Activated CD8-positive, alpha-beta memory T cell treated with anti-CD3 and anti-CD28 coated beads, Interleukin-2, amount 50 U/mL, for 24 hours (primary cell): Measurements from ENCODE around the gene CALCB.

Source experiments
- DNase-seq: peaks from one replicate; pipeline ENCODE4 v3.0.0-alpha.2; 2020; ENCODE audit errors: extremely low read depth

Gene CALCB

GRCh38 chr11:15074206-15075161 is 1.1 kb downstream of the CALCB start:
- DNase-seq, result peak; percentile 57

- no peak for DNase-seq
Measured at GRCh38 chr11:15075162-15075526, 1.8 kb downstream of the CALCB start.

GRCh38 chr11:15091175-15091574 is 17.8 kb downstream of the CALCB start:
- DNase-seq, result no peak

GRCh38 chr11:15091625-15092024 is 18.2 kb downstream of the CALCB start:
- no peak for DNase-seq

DNA sequence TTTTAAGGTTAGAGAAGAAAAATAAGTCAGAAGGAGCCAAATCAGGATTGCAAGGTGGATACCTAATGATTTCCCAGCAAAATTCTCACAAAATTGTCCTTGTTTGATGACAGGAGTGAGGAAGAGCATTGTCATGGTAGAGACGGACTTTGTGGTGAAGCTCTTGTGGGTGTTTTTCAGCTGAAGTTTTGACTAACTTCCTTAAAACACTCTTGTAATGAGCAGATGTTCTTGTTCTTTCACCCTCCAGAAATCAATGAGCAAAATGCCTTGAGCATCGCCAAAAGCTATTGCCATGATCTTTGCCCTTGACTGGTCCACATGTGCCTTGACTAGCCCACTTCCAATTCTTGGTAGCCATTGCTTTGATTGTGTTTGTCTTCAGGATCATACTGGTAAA is 20.0 kb downstream of the CALCB start:
- DNase-seq, result no peak

- DNase-seq, result no peak
Measured at GRCh38 chr11:15095736-15096228, 22.4 kb downstream of the CALCB start.

- DNase-seq, result no peak
Measured at GRCh38 chr11:15097411-15097810, 24.0 kb downstream of the CALCB start.

- DNase-seq, result no peak
Measured at GRCh38 chr11:15099267-15099666, 25.9 kb downstream of the CALCB start.

DNA sequence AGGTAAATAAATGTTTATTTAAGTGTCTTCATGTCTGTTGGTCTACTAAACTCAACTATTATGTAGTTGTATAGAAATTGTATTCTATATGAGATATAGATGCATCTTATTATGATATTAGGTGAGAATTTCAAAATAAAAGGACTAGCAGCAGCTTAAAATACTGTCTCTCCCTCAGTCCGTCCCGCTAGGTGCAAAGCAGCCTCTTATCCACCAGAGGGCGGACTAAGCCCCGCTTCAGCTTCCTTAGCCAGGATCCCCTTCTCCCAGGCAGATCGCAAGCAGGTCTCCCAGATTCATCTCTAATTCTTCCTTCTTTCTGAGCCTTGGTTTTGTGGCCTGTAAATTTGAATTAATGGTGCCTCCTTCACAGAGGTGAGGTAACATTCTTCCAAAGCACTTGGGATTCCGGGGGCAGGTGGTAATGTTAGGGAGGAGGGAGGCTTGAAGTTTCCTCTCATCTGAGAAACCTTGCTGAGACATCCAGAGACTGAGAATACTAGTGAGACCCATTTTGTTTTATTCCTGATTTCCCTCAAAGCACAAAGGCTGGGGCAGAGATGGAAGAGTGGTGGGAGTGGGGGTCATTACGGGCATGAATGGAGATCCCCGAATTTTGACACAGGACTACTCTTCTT is 27.8 kb downstream of the CALCB start:
- peak; percentile 4 for DNase-seq

DNA sequence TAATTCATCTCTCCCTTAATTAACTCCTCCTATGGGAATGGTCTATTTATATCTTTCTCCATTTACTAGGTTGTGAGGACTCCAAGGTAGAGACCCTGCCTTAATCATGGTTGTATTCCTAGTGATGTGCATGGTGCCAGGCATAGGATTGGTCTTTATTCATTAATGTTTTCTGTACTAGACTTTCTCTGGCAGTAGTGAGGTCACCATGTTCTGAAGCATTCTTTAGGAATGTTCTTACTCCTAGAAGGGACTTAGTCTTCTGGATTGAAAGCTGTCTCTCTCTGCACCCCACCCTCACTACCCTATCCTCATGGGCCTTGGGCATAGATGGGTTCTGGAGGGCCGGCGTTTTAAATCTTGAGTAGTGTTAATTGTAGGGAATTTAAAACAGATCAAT is 30.8 kb downstream of the CALCB start:
- DNase-seq, result no peak

DNA sequence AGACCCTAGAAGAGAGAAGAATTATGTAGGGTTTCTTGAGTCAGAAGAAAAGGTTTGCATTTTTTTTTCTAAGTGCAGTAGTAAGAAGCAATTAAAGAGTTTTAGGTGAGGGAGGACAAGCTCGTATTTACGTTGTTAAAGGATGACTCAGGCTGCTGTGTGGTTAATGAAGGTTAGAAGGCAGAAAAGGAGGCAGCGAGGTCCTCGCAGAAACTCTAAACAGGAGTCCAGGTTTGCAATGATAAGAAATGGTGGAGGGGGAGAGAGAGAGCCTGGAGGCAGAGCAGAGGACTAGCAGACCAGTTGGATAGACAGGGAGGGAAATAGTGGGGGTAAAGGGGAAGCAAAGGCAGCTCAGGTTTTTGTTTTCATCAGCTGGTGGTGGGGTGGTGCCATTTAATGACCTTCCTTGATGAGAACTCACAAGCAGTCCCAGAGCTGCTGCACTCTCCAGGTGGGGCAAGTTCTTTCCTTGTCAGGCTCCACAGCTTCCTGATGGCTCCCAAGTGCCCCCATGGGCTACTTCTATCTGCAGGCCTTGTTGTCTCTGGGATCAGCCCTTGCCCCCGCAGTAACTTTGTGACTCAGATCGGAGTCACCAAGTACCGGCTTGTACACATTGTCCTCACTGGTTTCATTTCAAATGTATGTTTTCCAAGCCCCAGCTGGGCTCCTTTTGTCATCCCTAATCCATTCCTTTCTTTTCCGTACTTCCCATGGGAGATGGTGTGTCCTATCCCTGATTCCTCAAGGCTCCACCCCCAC is 33.0 kb downstream of the CALCB start:
- DNase-seq, result no peak

DNA sequence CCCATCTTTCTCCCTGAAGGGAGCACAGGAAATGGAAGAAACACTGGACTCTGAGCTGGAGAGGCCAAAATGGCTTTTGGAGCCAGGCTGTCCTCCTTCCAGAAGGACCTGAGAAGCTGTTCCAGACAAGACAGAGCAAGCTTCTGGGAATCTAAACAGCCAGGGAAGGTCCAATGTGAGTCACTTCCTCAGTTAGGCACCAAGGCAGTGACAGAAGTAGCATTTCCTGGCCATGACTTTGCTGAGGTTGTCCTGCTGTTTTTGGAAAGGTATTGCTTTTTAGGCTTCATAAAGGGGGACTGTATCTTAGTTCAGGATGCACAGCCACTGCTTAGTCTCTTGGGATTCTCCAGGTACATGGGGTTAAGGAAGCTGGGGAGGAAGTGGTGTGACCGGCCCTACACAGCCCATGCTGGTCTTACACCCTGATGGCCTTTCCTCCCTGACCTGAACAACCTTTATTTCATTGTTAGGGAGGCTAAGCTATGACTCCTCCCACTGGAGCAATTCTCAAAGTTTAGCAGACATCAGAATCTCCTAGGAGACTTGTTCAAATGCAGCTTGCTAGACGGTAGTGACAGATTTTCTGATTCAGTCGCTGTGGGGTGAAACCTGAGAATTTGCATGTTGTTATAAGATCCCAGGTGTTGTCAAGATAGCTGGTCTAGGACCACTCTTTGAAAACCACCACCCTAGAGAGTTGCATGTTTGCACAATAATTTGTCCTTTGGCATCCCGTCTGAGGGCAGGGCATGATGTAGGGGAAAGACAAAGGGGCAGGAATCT is 34.5 kb downstream of the CALCB start:
- no peak for DNase-seq

DNA sequence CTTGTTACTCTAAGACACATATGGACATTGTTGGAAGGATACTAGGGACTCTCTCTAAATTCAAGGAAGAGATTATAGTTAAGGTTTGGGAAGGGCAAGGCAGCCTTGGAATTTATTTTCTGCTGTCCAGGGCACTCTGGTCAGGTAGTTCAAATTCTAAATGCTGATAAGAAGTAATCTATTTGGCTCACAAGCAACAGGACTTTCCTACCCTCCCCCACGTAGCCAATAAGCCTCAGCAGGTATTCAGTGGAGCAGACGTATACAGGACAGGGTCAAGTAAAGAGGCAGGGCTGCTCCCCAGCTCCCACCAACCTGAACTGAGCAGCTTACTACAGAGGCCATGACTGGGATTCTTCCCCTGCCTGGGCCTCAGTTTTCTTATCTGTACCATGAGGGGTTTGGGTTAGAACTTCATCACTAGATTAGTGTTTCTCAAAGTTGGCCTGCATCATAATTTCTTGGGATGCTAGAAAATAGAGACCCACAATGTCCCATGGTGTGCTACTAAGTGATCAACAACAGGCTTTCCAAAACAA is 35.3 kb downstream of the CALCB start:
- DNase-seq, result no peak

GRCh38 chr11:15109602-15110001 is 36.2 kb downstream of the CALCB start:
- no peak for DNase-seq

- no peak for DNase-seq
Measured at GRCh38 chr11:15111215-15111614, 37.8 kb downstream of the CALCB start.

DNA sequence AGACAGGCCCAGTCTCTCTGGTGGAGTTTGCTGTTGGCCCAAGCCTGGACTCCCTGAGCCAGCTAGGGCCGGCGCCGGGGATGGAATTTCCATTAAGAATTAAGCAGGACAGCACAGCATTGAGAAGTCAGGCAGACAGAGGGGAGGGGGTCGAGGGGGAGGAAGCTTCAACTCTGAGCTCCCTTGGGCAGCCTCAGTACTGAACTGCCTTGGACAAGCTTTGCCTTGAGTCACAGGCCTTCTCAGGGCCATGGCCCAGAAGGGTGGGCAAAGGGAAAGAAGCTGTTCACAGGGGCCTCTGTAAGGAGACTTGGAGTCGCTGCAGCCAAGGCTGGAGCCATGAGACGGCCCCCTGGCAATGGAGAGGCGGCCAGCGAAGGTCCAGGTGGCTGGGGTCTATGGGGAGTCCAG is 38.7 kb downstream of the CALCB start:
- no peak for DNase-seq

GRCh38 chr11:15113381-15113780 is 40.0 kb downstream of the CALCB start:
- no peak for DNase-seq

DNA sequence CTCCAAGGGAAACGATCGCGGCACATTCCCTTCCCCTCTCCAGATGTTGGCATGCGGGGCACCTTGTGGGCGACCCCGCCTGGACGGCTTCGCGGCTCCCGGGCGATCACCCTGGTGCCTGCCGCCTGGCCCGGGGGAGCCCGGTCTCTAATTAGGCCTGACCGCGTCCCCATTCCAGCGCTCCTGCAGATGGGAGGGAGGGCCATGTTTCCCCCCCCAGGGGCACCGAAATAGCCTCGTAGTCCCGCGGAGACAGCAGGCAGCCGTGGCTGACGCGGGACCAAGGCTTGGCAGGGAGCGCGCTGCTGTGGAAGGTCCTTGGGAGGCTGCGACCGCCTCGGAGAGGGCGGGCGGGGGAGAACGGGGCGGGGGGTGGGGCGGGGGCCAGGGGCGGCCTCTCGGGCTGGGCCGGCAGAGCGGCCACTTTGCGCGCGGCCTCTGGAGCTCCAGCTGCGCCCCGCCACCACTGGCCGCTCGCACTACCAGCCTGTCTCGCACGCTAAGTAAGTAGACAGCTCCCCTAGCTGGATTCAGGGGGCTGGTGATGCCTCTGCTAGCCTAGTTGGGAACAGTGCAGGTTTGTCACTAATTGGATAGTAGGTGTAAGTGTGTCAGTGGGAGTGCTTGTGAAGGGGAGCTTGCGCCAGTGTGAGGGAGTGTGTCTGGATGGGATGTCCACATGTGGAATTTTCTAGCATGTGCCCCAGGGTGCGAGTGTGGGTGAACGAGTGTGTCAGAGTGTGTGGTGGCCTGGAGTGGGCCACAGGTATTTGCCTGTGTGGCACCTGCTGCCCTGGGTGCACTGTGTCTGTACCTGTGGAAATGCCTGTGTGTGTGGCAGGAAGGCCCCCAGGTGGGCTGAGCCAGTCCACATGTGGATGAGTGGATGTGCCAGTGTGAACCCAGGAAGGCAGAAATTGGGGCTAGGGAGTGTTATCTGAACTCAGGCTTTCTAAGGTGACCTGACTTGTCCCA is 41.4 kb downstream of the CALCB start, which contains the start of gene INSC:
INSC (plus strand) TSS at position 423 of the 975 bp plus-strand sequence. CDS start 34,252 bp downstream, outside the sequence.
- DNase-seq, result no peak

DNA sequence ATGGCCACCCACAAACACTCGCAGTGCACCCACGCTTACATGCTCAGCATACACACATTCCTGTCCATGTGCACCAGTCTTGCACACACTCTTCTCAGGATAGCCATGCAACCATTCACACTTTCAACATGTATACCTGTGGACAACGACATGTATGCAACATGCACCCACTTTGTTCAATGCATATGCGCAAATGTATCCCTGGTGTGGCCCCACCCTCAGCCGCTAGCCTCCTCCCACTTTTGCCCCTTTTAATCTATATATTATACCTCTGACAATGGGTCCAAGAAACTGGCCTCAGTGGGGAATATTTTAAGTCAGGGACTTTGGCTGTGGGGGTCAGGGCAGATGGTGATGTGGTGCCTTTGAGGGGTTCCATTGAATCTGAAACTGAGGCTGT is 42.3 kb downstream of the CALCB start:
- DNase-seq, result no peak

- no peak for DNase-seq
Measured at GRCh38 chr11:15117751-15118150, 44.4 kb downstream of the CALCB start.
